BE2C (cell line): ENCODE results near the gene TTC28.
A peak's percentile ranks its signal among the peaks of the same experiment; 100 is the strongest.
"Not testable (repeated sequence)": the region's sequence is repeated elsewhere in the genome, so short reads cannot be mapped to it uniquely, and the experiment has no call there.

Experiments used
- DNase-seq: peaks from one replicate; pipeline ENCODE4 v3.0.0-alpha.2; 2020
- H3K27me3 ChIP-seq: fragments of 250-450 bp; sonication (Bioruptor Pico); 2 replicates; pipeline ENCODE4 v1.5.1; 2020; ENCODE audit warnings: mild to moderate bottlenecking
- H3K36me3 ChIP-seq: fragments of 250-450 bp; sonication (Bioruptor Pico); 2 replicates; pipeline ENCODE4 v1.5.1; 2020; ENCODE audit warnings: mild to moderate bottlenecking
- H3K4me1 ChIP-seq: fragments of 250-450 bp; sonication (Bioruptor Pico); 2 replicates; pipeline ENCODE4 v1.5.1; 2020
- H3K4me3 ChIP-seq: 2 replicates; pipeline ENCODE4 v1.5.1; 2011; ENCODE audit warnings: low read depth, low read length
- H3K9me3 ChIP-seq: fragments of 250-450 bp; sonication (Bioruptor Pico); 2 replicates; pipeline ENCODE4 v1.5.1; 2020
- CTCF ChIP-seq: IDR thresholded peaks from 2 replicates; pipeline ENCODE4 v1.5.1; 2012; ENCODE audit warnings: mild to moderate bottlenecking, low read depth, low read length

Gene TTC28

GRCh38 chr22:28629420-28630176, 50.0 kb downstream of the TTC28 start:
- DNase-seq: no peak
- TF ChIP-seq CTCF: peak; percentile 12; the same call in 1 of the 2 replicates
- H3K9me3 ChIP-seq: no peaks in the 10 kb centered on the region
- H3K4me1 ChIP-seq: no peaks in the 10 kb centered on the region
- H3K36me3 ChIP-seq: no peaks in the 10 kb centered on the region
- no peak overlapping the region for H3K4me3 ChIP-seq
- H3K27me3 ChIP-seq: no peaks in the 10 kb centered on the region

DNA sequence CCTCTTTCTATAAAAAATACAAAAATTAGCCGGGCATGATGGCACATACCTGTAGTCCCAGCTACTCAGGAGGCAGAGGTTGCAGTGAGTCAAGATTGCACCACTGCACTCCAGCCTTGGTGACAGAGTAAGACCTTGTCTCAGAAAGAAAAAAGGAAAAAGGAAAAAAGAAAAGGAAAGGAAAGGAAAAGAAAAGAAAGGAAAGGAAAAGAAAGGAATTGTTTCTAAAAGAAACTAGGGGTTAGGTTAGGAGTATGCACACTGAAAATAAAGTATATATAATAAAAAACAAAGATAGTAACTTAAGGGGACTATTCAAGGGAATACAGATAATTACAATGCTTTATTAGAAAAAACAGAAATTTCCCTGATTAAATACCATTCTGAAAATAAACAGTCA, 50.9 kb downstream of the TTC28 start:
- H3K36me3 ChIP-seq: no peaks in the 10 kb centered on the region
- DNase-seq: no peak
- H3K27me3 ChIP-seq: no peaks in the 10 kb centered on the region
- no peaks in the 10 kb centered on the region for H3K9me3 ChIP-seq
- no peak for TF ChIP-seq CTCF
- no peak overlapping the region for H3K4me3 ChIP-seq
- no peaks in the 10 kb centered on the region for H3K4me1 ChIP-seq

DNA sequence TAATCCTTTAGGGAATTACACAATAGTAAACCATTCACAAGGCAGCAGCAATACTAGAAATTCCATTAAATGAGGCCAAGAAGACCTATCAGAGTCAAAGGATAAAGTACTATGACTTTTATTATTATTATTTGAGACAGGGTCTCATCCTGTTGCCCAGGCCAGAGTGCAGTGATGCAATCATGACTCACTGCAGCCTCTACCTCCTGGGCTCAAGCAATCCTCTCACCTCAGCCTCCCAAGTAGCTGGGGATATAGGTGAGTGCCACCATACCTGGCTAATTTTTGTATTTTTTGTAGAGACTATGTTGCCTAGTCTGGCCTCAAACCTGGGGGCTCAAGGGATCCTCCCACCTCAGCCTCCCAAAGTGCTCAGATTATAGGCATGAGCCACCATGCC, 51.8 kb downstream of the TTC28 start:
- Histone ChIP-seq H3K4me1 (no peaks in the 10 kb centered on the region), H3K4me3 (no peak overlapping the region), H3K27me3 (no peaks in the 10 kb centered on the region), H3K36me3 (no peaks in the 10 kb centered on the region), H3K9me3 (no peaks in the 10 kb centered on the region)
- TF ChIP-seq CTCF: no peak
- no peak for DNase-seq

DNA sequence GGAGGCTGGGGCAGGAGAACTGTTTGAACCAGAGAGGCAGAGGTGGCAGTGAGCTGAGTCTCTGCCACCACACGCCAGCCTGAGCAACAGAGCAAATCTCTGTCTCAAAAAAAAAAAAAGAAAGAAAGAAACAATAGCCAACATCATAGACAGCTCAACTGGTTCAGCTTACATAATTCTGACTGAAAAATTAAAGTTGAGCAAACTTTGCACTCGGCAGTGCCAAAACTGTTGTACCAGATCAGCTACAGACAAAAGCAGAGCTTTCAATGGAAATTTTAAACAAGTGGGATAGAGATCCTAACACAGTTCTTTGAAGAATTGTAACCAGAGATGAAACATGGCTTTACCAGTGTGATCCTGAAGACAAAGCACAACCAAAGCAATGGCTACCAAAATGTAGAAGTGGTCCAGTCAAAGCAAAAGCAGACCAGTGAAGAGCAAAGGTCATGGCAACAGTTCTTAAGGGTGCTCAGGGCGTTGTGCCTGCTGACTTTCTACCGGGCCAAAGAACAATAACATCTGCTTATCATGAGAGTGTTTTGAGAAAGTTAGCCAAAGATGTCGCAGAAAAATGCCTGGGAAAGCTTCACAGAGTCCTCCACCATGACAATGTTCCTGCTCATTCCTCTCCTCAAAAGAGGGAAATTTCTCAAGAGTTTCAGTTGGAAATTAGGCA, 59.3 kb downstream of the TTC28 start:
- H3K4me3 ChIP-seq: no peak overlapping the region
- no peaks in the 10 kb centered on the region for H3K36me3 ChIP-seq
- H3K9me3 ChIP-seq: no peaks in the 10 kb centered on the region; the same call in 1 of the 2 replicates
- DNase-seq: no peak
- H3K27me3 ChIP-seq: no peaks in the 10 kb centered on the region
- no peaks in the 10 kb centered on the region for H3K4me1 ChIP-seq
- no peak for TF ChIP-seq CTCF

DNA sequence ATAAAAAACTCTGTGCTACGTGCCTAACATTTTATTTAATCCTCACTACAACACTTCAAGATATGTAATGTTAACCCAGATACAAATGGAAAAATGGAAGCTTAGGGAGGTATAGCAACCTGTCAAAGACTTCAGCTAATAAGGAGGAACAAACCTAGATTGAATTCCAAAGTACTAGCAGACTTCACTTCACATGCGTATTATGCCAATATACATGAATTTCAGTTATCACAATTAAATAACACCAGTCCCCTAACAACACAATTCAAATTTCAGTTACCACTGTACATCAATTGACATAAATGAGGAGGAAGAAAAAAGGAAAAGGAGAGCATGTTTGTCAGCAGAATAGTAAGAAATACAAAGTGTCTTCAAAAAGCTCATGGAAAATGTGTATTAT, 60.4 kb downstream of the TTC28 start:
- H3K27me3 ChIP-seq: no peaks in the 10 kb centered on the region
- TF ChIP-seq CTCF: no peak
- no peaks in the 10 kb centered on the region for H3K4me1 ChIP-seq
- H3K4me3 ChIP-seq: no peak overlapping the region
- no peaks in the 10 kb centered on the region for H3K36me3 ChIP-seq
- H3K9me3 ChIP-seq: no peaks in the 10 kb centered on the region; the same call in 1 of the 2 replicates
- no peak for DNase-seq

GRCh38 chr22:28615423-28615822, 64.2 kb downstream of the TTC28 start:
- not testable (repeated sequence) for H3K36me3 ChIP-seq, H3K4me1 ChIP-seq, H3K4me3 ChIP-seq, H3K27me3 ChIP-seq, H3K9me3 ChIP-seq, DNase-seq
